Muscle layer of colon (tissue), 2 donors: ENCODE data around the gene SENP7.
"Not testable (repeated sequence)": the region's sequence is repeated elsewhere in the genome, so short reads cannot be mapped to it uniquely, and the experiment has no call there.

ENCODE experiments used
- H3K27ac ChIP-seq: one replicate; pipeline ENCODE4 v1.7.0; 2013; ENCODE audit warnings: low read depth, mild to moderate bottlenecking, low read length, moderate library complexity
- H3K27me3 ChIP-seq, 2 donors: one replicate each; pipeline ENCODE4 v1.7.0; 2013; ENCODE audit warnings: low read length in 2 of 2, mild to moderate bottlenecking in 2 of 2; ENCODE audit not compliant: insufficient read depth in 2 of 2, control insufficient read depth in 1 of 2
- H3K36me3 ChIP-seq: one replicate; pipeline ENCODE4 v1.7.0; 2013; ENCODE audit warnings: mild to moderate bottlenecking, low read length; ENCODE audit not compliant: insufficient read depth
- H3K4me1 ChIP-seq: one replicate; pipeline ENCODE4 v1.7.0; 2013; ENCODE audit warnings: mild to moderate bottlenecking, low read length; ENCODE audit not compliant: insufficient read depth
- H3K4me3 ChIP-seq, 2 donors: one replicate each; pipeline ENCODE4 v1.7.0; 2013; ENCODE audit warnings: low read length in 2 of 2, low read depth in 1 of 2, mild to moderate bottlenecking in 1 of 2, moderate library complexity in 1 of 2
- H3K9ac ChIP-seq: one replicate; pipeline ENCODE4 v1.7.0; 2013; ENCODE audit warnings: low read length
- H3K9me3 ChIP-seq: one replicate; pipeline ENCODE4 v1.7.0; 2013; ENCODE audit warnings: mild to moderate bottlenecking, low read length
- donor health status: abdominal sarcoma.
- donor health status: Adenocarcinoma of cecum.

The SENP7 gene

GRCh38 chr3:101512646-101513418 is at the start of gene SENP7:
Gene SENP7, minus strand, starts transcription at chr3:101513212. Its CDS starts 82 bp downstream, at chr3:101513130.
- H3K9ac ChIP-seq: peak within 1 kb of the TSS; percentile 93
- no peaks in the 10 kb centered on the region for H3K36me3 ChIP-seq
- H3K9me3 ChIP-seq: no peaks in the 10 kb centered on the region
- H3K4me3 ChIP-seq: peak within 1 kb of the TSS; percentile 77 to 93
- no peaks in the 10 kb centered on the region for H3K27me3 ChIP-seq
- H3K4me1 ChIP-seq: peaks cover 10% of the 10 kb centered on the region
- H3K27ac ChIP-seq: peak within 1 kb of the TSS; percentile 95

GRCh38 chr3:101561630-101562328 is 48.8 kb upstream of the SENP7 start, which contains the start of gene TRMT10C:
Gene TRMT10C, plus strand, starts transcription at chr3:101561868. Its CDS starts 2,914 bp downstream, at chr3:101564782.
- Histone ChIP-seq H3K9ac (peak within 1 kb of the TSS; percentile 66), H3K36me3 (peaks cover 20% of the 10 kb centered on the region), H3K4me3 (peak within 1 kb of the TSS; percentile 78 to 91), H3K4me1 (peaks cover 13% of the 10 kb centered on the region), H3K27ac (peak within 1 kb of the TSS; percentile 95), H3K9me3 (no peaks in the 10 kb centered on the region), H3K27me3 (no peaks in the 10 kb centered on the region)

- no peaks in the 10 kb centered on the region for H3K9me3 ChIP-seq
- H3K4me1 ChIP-seq: no peaks in the 10 kb centered on the region
- H3K4me3 ChIP-seq: no peak overlapping the region
- no peak overlapping the region for H3K27ac ChIP-seq
- no peaks in the 10 kb centered on the region for H3K27me3 ChIP-seq
- no peak overlapping the region for H3K9ac ChIP-seq
- H3K36me3 ChIP-seq: no peaks in the 10 kb centered on the region
Measured at GRCh38 chr3:101556064-101556463, 43.1 kb upstream of the SENP7 start.

- H3K36me3 ChIP-seq, H3K27me3 ChIP-seq, H3K27ac ChIP-seq, H3K9me3 ChIP-seq, H3K4me1 ChIP-seq, H3K9ac ChIP-seq, H3K4me3 ChIP-seq: not testable (repeated sequence)
Measured at GRCh38 chr3:101553381-101553780, 40.4 kb upstream of the SENP7 start.

- not testable (repeated sequence) for H3K9me3 ChIP-seq, H3K4me1 ChIP-seq, H3K36me3 ChIP-seq, H3K9ac ChIP-seq, H3K27ac ChIP-seq, H3K27me3 ChIP-seq, H3K4me3 ChIP-seq
Measured at GRCh38 chr3:101551359-101552081, 38.5 kb upstream of the SENP7 start.

GRCh38 chr3:101549473-101549872 is 36.5 kb upstream of the SENP7 start:
- Histone ChIP-seq H3K4me3 (no peak overlapping the region), H3K9ac (no peak overlapping the region), H3K27me3 (no peaks in the 10 kb centered on the region), H3K9me3 (no peaks in the 10 kb centered on the region), H3K36me3 (no peaks in the 10 kb centered on the region), H3K4me1 (no peaks in the 10 kb centered on the region), H3K27ac (no peak overlapping the region)

GRCh38 chr3:101548527-101549105 is 35.6 kb upstream of the SENP7 start:
- H3K27me3 ChIP-seq: no peaks in the 10 kb centered on the region
- H3K4me3 ChIP-seq: no peak overlapping the region
- H3K36me3 ChIP-seq: no peaks in the 10 kb centered on the region
- H3K27ac ChIP-seq: no peak overlapping the region
- H3K9ac ChIP-seq: no peak overlapping the region
- H3K9me3 ChIP-seq: no peaks in the 10 kb centered on the region
- H3K4me1 ChIP-seq: no peaks in the 10 kb centered on the region

GRCh38 chr3:101544161-101544850 is 31.3 kb upstream of the SENP7 start:
- no peaks in the 10 kb centered on the region for H3K9me3 ChIP-seq
- no peak overlapping the region for H3K4me3 ChIP-seq
- H3K27ac ChIP-seq: no peak overlapping the region
- no peaks in the 10 kb centered on the region for H3K36me3 ChIP-seq
- no peak overlapping the region for H3K9ac ChIP-seq
- H3K4me1 ChIP-seq: no peaks in the 10 kb centered on the region
- H3K27me3 ChIP-seq: no peaks in the 10 kb centered on the region

- Histone ChIP-seq H3K4me3 (no peak overlapping the region), H3K9ac (no peak overlapping the region), H3K4me1 (no peaks in the 10 kb centered on the region), H3K36me3 (no peaks in the 10 kb centered on the region), H3K27ac (no peak overlapping the region), H3K9me3 (no peaks in the 10 kb centered on the region), H3K27me3 (no peaks in the 10 kb centered on the region)
Measured at GRCh38 chr3:101542957-101543356, 29.9 kb upstream of the SENP7 start.

GRCh38 chr3:101536955-101537354 is 23.9 kb upstream of the SENP7 start:
- H3K9me3 ChIP-seq, H3K9ac ChIP-seq, H3K36me3 ChIP-seq, H3K27me3 ChIP-seq, H3K4me3 ChIP-seq, H3K27ac ChIP-seq: not testable (repeated sequence)
- peaks cover 15% of the 10 kb centered on the region for H3K4me1 ChIP-seq

GRCh38 chr3:101536266-101536665 is 23.3 kb upstream of the SENP7 start:
- Histone ChIP-seq H3K9ac (no peak overlapping the region), H3K27ac (no peak overlapping the region), H3K27me3 (no peaks in the 10 kb centered on the region), H3K36me3 (no peaks in the 10 kb centered on the region), H3K9me3 (no peaks in the 10 kb centered on the region), H3K4me1 (peaks cover 15% of the 10 kb centered on the region), H3K4me3 (no peak overlapping the region)
